ENCODE measurements around the gene DPP9. TPM values are rescaled to one million over a fixed set of nuclear protein-coding genes. Genes with fewer than 3 reads are reported as not detected.

Gene DPP9
- total RNA-seq, 1 donor from 2014 or later, result 37.1 TPM

- Mint-ChIP-seq H3K36me3 (no peaks in the 10 kb centered on the region), H3K27me3 (ENCODE audit: low read depth) (peaks cover 31% of the 10 kb centered on the region), H3K9me3 (no peaks in the 10 kb centered on the region), H3K4me3 (no peak overlapping the region), H3K4me1 (peaks cover 3% of the 10 kb centered on the region), H3K27ac (no peak overlapping the region)
- DNase-seq (ENCODE audit: low spot score in 2 of 2, unreplicated experiment in 2 of 2), result no peak
- TF ChIP-seq CTCF (IDR thresholded peaks at IDR 0.05; ENCODE audit: unreplicated experiment), result no peak
Observed at GRCh38 chr19:4737955-4738600, 14.4 kb upstream of the DPP9 start.

GRCh38 chr19:4733755-4734345 lies 10.2 kb upstream of the DPP9 start:
- Mint-ChIP-seq H3K4me1 (no peaks in the 10 kb centered on the region), H3K4me3 (no peak overlapping the region), H3K36me3 (no peaks in the 10 kb centered on the region), H3K9me3 (no peaks in the 10 kb centered on the region), H3K27me3 (ENCODE audit: low read depth) (peaks cover 31% of the 10 kb centered on the region), H3K27ac (no peak overlapping the region)
- DNase-seq (ENCODE audit: low spot score in 2 of 2, unreplicated experiment in 2 of 2), result no peak
- no peak for TF ChIP-seq CTCF (IDR thresholded peaks at IDR 0.05; ENCODE audit: unreplicated experiment)

- Mint-ChIP-seq H3K9me3 (no peaks in the 10 kb centered on the region), H3K36me3 (no peaks in the 10 kb centered on the region), H3K27ac (no peak overlapping the region), H3K4me1 (no peaks in the 10 kb centered on the region), H3K4me3 (no peak overlapping the region), H3K27me3 (ENCODE audit: low read depth) (peaks cover 27% of the 10 kb centered on the region)
- TF ChIP-seq CTCF (IDR thresholded peaks at IDR 0.05; ENCODE audit: unreplicated experiment), result peak; percentile 63
- DNase-seq (ENCODE audit: low spot score in 2 of 2, unreplicated experiment in 2 of 2), result no peak
Observed at GRCh38 chr19:4732680-4733114, 9.1 kb upstream of the DPP9 start.

- Mint-ChIP-seq H3K36me3 (no peaks in the 10 kb centered on the region), H3K27me3 (ENCODE audit: low read depth) (peaks cover 23% of the 10 kb centered on the region), H3K27ac (no peak overlapping the region), H3K9me3 (no peaks in the 10 kb centered on the region), H3K4me1 (no peaks in the 10 kb centered on the region), H3K4me3 (no peak overlapping the region)
- no peak for TF ChIP-seq CTCF (IDR thresholded peaks at IDR 0.05; ENCODE audit: unreplicated experiment)
- DNase-seq (ENCODE audit: low spot score in 2 of 2, unreplicated experiment in 2 of 2), result no peak
Observed at GRCh38 chr19:4730740-4731171, 7.1 kb upstream of the DPP9 start.

- no peak for DNase-seq (ENCODE audit: low spot score in 2 of 2, unreplicated experiment in 2 of 2)
- Mint-ChIP-seq H3K27me3 (ENCODE audit: low read depth) (peaks cover 17% of the 10 kb centered on the region), H3K9me3 (no peaks in the 10 kb centered on the region), H3K27ac (no peak overlapping the region), H3K36me3 (no peaks in the 10 kb centered on the region), H3K4me3 (no peak overlapping the region), H3K4me1 (no peaks in the 10 kb centered on the region)
- no peak for TF ChIP-seq CTCF (IDR thresholded peaks at IDR 0.05; ENCODE audit: unreplicated experiment)
Observed at GRCh38 chr19:4728871-4729270, 5.2 kb upstream of the DPP9 start.
